ENCODE measurements around the gene APH1B.
"Not testable (repeated sequence)": the region's sequence is repeated elsewhere in the genome, so short reads cannot be mapped to it uniquely, and the experiment has no call there.

Gene APH1B

DNA sequence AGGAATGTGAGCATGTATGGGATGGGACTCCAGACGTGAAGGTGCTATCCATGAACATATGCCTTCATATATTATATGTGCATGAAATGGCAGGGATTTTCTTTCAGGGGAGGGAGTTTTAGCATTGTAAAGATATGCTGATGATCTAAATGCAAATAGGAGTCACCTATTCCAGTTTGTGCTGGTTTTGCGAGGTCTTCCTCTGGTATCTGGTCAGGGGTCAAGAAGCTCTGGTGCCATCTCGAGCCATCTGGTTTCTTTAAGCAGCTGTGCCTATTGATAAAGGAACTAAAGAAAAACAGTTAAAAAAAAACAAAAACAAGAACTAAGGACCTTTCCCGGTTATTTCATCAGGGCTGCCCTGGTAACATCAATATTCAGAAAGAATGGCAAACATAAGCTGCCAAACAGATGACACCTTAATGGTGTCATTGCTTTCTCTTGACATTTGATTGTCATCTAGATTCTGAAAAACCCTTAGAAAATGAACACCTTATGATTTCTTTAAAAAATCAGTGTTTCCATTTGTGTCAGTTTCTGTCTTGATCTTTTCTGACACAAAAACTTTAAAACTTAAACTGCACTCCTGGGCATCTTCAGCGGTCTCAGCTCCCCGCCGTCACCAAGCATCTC, 22.7 kb downstream of the APH1B start:
- H3K4me3 Mint-ChIP-seq, result no peak overlapping the region
- no peaks in the 10 kb centered on the region for H3K9me3 Mint-ChIP-seq
- H3K27me3 Mint-ChIP-seq, result no peaks in the 10 kb centered on the region
- peaks cover 3% of the 10 kb centered on the region for H3K4me1 Mint-ChIP-seq (ENCODE audit: low read depth)
- H3K27ac Mint-ChIP-seq, result no peak overlapping the region
- peaks cover 36% of the 10 kb centered on the region for H3K36me3 Mint-ChIP-seq (ENCODE audit: low read depth)

GRCh38 chr15:63301088-63301487, 23.7 kb downstream of the APH1B start:
- Mint-ChIP-seq H3K4me1 (ENCODE audit: low read depth) (peaks cover 3% of the 10 kb centered on the region), H3K4me3 (no peak overlapping the region), H3K27me3 (no peaks in the 10 kb centered on the region), H3K36me3 (ENCODE audit: low read depth) (peaks cover 46% of the 10 kb centered on the region), H3K9me3 (no peaks in the 10 kb centered on the region), H3K27ac (no peak overlapping the region)

DNA sequence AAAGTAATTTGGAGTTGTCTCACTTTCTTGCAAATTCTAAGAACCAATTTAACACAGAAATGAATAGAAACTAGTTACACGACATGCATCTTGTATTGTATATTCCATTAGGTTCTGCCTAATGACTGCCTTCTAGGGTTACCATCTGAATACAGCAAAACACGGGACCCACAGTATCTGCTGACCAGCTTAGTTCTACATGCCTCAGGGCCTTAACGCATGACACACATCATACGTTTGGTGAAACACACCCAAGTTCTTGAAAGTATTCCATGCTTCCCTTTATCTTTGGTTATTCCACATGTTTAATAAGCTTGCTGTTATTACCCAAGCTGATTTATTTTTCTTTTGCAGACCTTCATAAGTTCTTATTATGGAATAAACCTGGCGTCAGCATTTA, 27.9 kb downstream of the APH1B start:
- Mint-ChIP-seq H3K27ac (no peak overlapping the region), H3K4me3 (no peak overlapping the region), H3K27me3 (no peaks in the 10 kb centered on the region), H3K9me3 (no peaks in the 10 kb centered on the region), H3K4me1 (ENCODE audit: low read depth) (no peaks in the 10 kb centered on the region), H3K36me3 (ENCODE audit: low read depth) (peaks cover 36% of the 10 kb centered on the region)

DNA sequence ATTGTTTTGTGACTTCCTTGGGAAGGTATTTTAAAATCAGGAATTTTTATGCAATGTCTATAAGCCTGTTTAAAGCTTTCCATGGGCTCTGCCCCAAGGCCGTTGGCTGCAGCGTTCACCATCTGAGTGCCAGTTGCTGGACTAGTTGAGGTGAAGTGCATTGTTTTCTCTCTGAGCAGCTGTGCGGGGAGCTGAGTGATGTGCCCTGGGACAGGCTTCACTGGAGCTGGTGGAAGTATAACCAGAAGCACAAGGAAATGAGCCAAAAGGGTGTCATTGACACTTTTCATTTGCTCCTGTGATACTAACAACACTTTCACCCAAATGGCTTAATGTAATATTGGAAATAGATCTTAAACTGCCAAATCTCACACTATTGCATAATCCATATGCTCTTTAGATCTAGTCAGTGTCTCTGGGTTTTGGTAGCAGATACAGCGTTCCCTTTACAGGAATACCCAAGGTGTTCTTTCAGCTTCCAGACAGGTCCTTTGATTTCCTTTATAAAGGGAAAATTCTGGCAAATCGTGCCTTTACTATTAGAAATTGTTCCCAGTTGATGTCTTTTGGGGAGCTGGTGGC, 29.2 kb downstream of the APH1B start:
- H3K27me3 Mint-ChIP-seq, result no peaks in the 10 kb centered on the region
- peaks cover 35% of the 10 kb centered on the region for H3K36me3 Mint-ChIP-seq (ENCODE audit: low read depth)
- H3K27ac Mint-ChIP-seq, result no peak overlapping the region
- no peak overlapping the region for H3K4me3 Mint-ChIP-seq
- no peaks in the 10 kb centered on the region for H3K4me1 Mint-ChIP-seq (ENCODE audit: low read depth)
- H3K9me3 Mint-ChIP-seq, result no peaks in the 10 kb centered on the region

DNA sequence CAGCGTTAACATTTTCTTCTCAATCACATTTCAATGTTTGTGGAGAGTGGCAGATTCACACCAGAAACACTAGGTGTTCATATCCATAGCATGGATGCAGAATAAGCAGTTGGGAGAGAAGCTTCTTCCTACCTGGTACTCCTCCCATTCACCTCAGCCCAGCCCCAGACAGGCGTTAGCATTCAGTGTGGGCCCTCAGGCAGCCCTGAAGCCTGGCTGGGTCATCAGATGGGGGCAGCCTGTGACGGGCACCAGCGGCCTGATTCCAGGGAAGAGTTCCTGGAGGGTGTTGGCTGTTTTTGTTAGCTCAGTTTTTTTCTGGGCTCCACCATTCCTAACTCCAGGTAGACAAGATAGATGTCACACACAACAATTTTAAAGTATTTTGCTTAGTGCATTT, 31.1 kb downstream of the APH1B start:
- H3K9me3 Mint-ChIP-seq, result no peaks in the 10 kb centered on the region
- no peaks in the 10 kb centered on the region for H3K4me1 Mint-ChIP-seq (ENCODE audit: low read depth)
- H3K27ac Mint-ChIP-seq, result no peak overlapping the region
- peaks cover 23% of the 10 kb centered on the region for H3K36me3 Mint-ChIP-seq (ENCODE audit: low read depth)
- H3K4me3 Mint-ChIP-seq, result no peak overlapping the region
- H3K27me3 Mint-ChIP-seq, result no peaks in the 10 kb centered on the region

DNA sequence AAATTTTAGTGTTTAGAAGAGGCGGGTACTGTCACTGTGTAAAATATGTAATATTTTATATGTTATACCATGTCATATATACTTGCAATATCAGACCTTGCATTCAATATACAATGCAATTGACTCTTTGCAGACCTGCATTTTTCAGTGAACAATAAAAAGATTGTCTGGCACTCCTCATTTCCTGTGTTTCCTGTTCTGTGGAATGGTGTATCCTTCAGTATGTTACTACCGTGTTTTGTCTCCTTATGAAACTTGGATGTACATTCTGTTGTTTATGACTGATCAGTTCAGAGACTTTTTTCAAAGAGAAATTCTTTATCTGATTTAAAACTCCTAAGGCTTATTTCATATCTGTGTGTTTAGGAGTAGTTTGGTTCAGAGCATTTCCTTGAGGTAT, 31.5 kb downstream of the APH1B start:
- Mint-ChIP-seq H3K27me3 (no peaks in the 10 kb centered on the region), H3K27ac (no peak overlapping the region), H3K4me1 (ENCODE audit: low read depth) (no peaks in the 10 kb centered on the region), H3K4me3 (no peak overlapping the region), H3K36me3 (ENCODE audit: low read depth) (peaks cover 22% of the 10 kb centered on the region), H3K9me3 (no peaks in the 10 kb centered on the region)

DNA sequence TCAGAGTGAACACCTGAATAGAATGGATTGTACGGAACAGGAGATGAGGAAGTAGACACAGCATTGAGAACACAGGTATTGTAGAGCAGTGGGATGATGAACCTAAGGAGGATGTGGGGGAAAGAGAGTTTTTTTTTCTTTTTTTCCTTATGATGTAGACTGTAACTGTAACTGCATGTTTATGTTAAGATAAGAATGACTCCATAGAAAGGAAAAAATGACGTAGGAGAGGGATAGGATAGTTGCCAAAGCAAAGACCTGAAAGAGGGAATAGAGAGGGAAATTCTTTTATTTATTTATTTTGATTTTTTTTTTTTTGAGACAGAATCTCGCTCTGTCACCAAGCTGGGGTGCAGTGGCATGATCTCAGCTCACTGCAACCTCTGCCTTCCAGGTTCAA, 33.2 kb downstream of the APH1B start:
- Mint-ChIP-seq H3K36me3 (ENCODE audit: low read depth) (peaks cover 12% of the 10 kb centered on the region), H3K4me3 (no peak overlapping the region), H3K27ac (no peak overlapping the region), H3K4me1 (ENCODE audit: low read depth) (no peaks in the 10 kb centered on the region), H3K9me3 (no peaks in the 10 kb centered on the region), H3K27me3 (no peaks in the 10 kb centered on the region)

DNA sequence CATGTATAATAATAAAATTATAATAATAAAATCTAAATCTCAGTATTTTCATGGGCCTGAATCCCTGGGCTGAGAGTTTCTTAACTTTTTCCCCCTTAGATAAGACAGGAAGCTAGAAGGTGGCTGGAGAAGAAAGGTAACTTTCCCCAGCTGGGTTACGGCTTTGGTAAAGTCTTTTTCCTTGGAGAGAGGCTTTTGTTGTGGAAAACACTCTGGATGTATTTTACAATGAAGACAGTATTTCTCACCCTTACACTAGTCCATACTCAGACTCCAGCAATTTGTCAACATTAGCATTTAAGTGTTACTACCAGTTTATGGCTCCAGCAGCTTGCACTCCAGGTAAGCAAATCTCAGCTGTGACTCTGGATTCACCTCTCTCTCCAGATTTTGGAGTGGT, 34.9 kb downstream of the APH1B start:
- H3K27me3 Mint-ChIP-seq, result no peaks in the 10 kb centered on the region
- H3K4me3 Mint-ChIP-seq, result no peak overlapping the region
- no peaks in the 10 kb centered on the region for H3K9me3 Mint-ChIP-seq
- no peaks in the 10 kb centered on the region for H3K4me1 Mint-ChIP-seq (ENCODE audit: low read depth)
- H3K36me3 Mint-ChIP-seq (ENCODE audit: low read depth), result peaks cover 3% of the 10 kb centered on the region
- no peak overlapping the region for H3K27ac Mint-ChIP-seq

DNA sequence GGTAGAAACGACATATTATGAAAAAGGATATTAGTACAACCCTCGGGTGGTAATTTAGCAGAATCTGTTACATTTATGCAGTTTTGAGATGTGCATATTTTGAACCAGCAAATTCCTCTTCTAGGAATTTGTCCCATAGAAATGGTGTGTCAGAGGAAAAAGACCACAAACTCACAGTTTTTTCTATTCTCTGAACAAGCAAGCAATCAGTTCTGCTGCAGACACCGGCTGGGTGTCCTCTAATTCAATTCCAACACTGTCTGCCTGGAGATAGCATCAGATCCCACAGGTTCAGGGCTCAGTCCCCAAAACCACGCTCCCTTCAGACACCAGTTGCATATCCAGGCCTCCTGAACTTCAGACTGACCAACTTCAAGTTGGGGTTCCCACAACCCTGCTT, 36.4 kb downstream of the APH1B start:
- H3K36me3 Mint-ChIP-seq (ENCODE audit: low read depth), result peaks cover 3% of the 10 kb centered on the region
- H3K4me3 Mint-ChIP-seq, result no peak overlapping the region
- H3K9me3 Mint-ChIP-seq, result no peaks in the 10 kb centered on the region
- H3K4me1 Mint-ChIP-seq (ENCODE audit: low read depth), result no peaks in the 10 kb centered on the region
- no peaks in the 10 kb centered on the region for H3K27me3 Mint-ChIP-seq
- no peak overlapping the region for H3K27ac Mint-ChIP-seq

- no peaks in the 10 kb centered on the region for H3K27me3 Mint-ChIP-seq
- H3K4me1 Mint-ChIP-seq (ENCODE audit: low read depth), result no peaks in the 10 kb centered on the region
- no peaks in the 10 kb centered on the region for H3K9me3 Mint-ChIP-seq
- H3K4me3 Mint-ChIP-seq, result no peak overlapping the region
- H3K36me3 Mint-ChIP-seq (ENCODE audit: low read depth), result peaks cover 3% of the 10 kb centered on the region
- no peak overlapping the region for H3K27ac Mint-ChIP-seq
Measured at GRCh38 chr15:63314409-63314808, 37.0 kb downstream of the APH1B start.

- H3K27me3 Mint-ChIP-seq, result no peaks in the 10 kb centered on the region
- H3K36me3 Mint-ChIP-seq (ENCODE audit: low read depth), result no peaks in the 10 kb centered on the region
- no peaks in the 10 kb centered on the region for H3K9me3 Mint-ChIP-seq
- no peak overlapping the region for H3K27ac Mint-ChIP-seq
- no peak overlapping the region for H3K4me3 Mint-ChIP-seq
- no peaks in the 10 kb centered on the region for H3K4me1 Mint-ChIP-seq (ENCODE audit: low read depth)
Measured at GRCh38 chr15:63318344-63318743, 40.9 kb downstream of the APH1B start.

DNA sequence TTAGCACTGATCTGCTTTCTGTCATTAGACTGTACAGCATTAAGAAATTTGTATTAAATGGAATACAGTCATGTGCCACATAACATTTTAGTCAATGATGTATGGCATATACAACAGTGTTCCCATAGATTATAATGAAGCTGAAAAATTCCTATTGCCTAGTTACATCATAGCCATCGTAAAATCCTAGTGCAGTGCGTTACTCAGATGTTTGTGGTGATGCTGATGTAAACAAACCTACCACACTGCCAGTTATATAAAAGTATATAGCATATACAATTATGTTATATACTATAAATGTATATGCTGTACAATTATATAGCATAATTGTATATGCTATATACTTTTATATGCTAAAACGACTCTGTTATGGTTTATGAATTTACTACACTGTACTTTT, 41.7 kb downstream of the APH1B start:
- H3K4me3 Mint-ChIP-seq, result no peak overlapping the region
- H3K4me1 Mint-ChIP-seq (ENCODE audit: low read depth), result no peaks in the 10 kb centered on the region
- no peak overlapping the region for H3K27ac Mint-ChIP-seq
- H3K9me3 Mint-ChIP-seq, result no peaks in the 10 kb centered on the region
- H3K36me3 Mint-ChIP-seq (ENCODE audit: low read depth), result no peaks in the 10 kb centered on the region
- H3K27me3 Mint-ChIP-seq, result no peaks in the 10 kb centered on the region

GRCh38 chr15:63320446-63320845, 43.0 kb downstream of the APH1B start:
- not testable (repeated sequence) for H3K27ac Mint-ChIP-seq; H3K4me3 Mint-ChIP-seq; H3K9me3 Mint-ChIP-seq; H3K27me3 Mint-ChIP-seq; H3K4me1 Mint-ChIP-seq (ENCODE audit: low read depth); H3K36me3 Mint-ChIP-seq (ENCODE audit: low read depth)

- H3K36me3 Mint-ChIP-seq (ENCODE audit: low read depth); H3K4me3 Mint-ChIP-seq; H3K9me3 Mint-ChIP-seq; H3K4me1 Mint-ChIP-seq (ENCODE audit: low read depth); H3K27ac Mint-ChIP-seq; H3K27me3 Mint-ChIP-seq: not testable (repeated sequence)
Measured at GRCh38 chr15:63320981-63321380, 43.6 kb downstream of the APH1B start.

- Mint-ChIP-seq H3K4me1 (ENCODE audit: low read depth) (peaks cover 5% of the 10 kb centered on the region), H3K27ac (no peak overlapping the region), H3K4me3 (no peak overlapping the region), H3K9me3 (no peaks in the 10 kb centered on the region), H3K36me3 (ENCODE audit: low read depth) (no peaks in the 10 kb centered on the region), H3K27me3 (no peaks in the 10 kb centered on the region)
Measured at GRCh38 chr15:63321462-63321861, 44.1 kb downstream of the APH1B start.

- H3K9me3 Mint-ChIP-seq, result no peaks in the 10 kb centered on the region
- no peak overlapping the region for H3K27ac Mint-ChIP-seq
- peaks cover 5% of the 10 kb centered on the region for H3K4me1 Mint-ChIP-seq (ENCODE audit: low read depth)
- no peak overlapping the region for H3K4me3 Mint-ChIP-seq
- peaks cover under 1% of the 10 kb centered on the region for H3K27me3 Mint-ChIP-seq
- no peaks in the 10 kb centered on the region for H3K36me3 Mint-ChIP-seq (ENCODE audit: low read depth)
Measured at GRCh38 chr15:63322541-63322940, 45.1 kb downstream of the APH1B start.

Measured in stimulated activated naive CD8-positive, alpha-beta T cell treated with anti-CD3 and anti-CD28 coated beads, Interleukin-15, Interleukin-2, amounts not matched to agents 100 ng/mL and 50 ng/mL, for 24 hours (primary cell).